Measurements from ENCODE around the gene MINDY1. TPM values are rescaled to one million over a fixed set of nuclear protein-coding genes. Genes with fewer than 3 reads are reported as not detected.

Gene MINDY1
- total RNA-seq, 1 experiment from 2014 or later = 6.8 TPM

DNA sequence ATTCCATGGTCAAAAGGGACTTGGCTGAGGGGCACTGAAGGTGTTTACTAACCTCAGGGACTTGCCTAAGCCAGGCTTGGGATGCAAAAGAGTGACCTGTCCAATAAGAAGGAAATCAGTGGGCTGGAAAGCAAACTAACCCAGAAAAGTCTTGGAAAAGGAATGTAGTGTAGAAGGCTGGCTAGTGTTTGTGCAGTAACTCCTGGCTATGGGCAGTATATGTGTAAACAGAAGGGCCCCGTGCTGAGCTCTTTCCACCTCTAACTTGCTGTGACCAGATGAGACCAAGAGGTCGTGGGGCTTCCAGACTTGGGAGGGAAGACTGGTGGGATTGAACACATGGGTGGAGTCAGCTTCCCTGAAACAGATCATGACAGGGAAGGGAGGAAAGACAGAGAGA lies 4.1 kb downstream of the MINDY1 start:
- H2BK15ac ChIP-seq (ENCODE audit: low read depth, low read length) = no peak overlapping the region
- Mint-ChIP-seq H3K27ac (peak overlapping the region in 2 of 3 experiments; percentile 26 to 42; a peak in 2 of 7 replicates), H3K27me3 (ENCODE audit: low read depth) (no peaks in the 10 kb centered on the region; the same call in 1 of the 2 replicates), H3K4me3 (no peak overlapping the region), H3K4me1 (peaks cover 23 to 29% of the 10 kb centered on the region in 2 experiments), H3K9me3 (no peaks in the 10 kb centered on the region; a peak in 1 of 5 replicates), H3K36me3 (ENCODE audit: insufficient read depth in 1 of 3, low read depth in 3 of 3) (peaks cover 0 to 8% (median 5%) of the 10 kb centered on the region in 3 experiments; a peak in 2 of 7 replicates)
- peaks cover 3% of the 10 kb centered on the region; the same call in 1 of the 2 replicates for H3K4me1 ChIP-seq (ENCODE audit: insufficient read depth, low read length)
- H2BK120ac ChIP-seq (ENCODE audit: low read depth, low read length, poor library complexity, severe bottlenecking) = no peak overlapping the region
- no peak overlapping the region for H2BK12ac ChIP-seq (ENCODE audit: insufficient read length, low read depth, low read length)
- no peak overlapping the region for H3K18ac ChIP-seq (ENCODE audit: insufficient read length, low read depth, low read length)
- DNase-seq = no peak
- no peak overlapping the region for H3K23ac ChIP-seq (ENCODE audit: insufficient read length, low read depth, low read length)
- H2AFZ ChIP-seq (ENCODE audit: low read length) = no peak overlapping the region
- H3K9ac ChIP-seq (ENCODE audit: extremely low read depth, insufficient read length, low read length) = no peak overlapping the region
- no peak overlapping the region for H2BK5ac ChIP-seq (ENCODE audit: insufficient read length, low read length)
- H3K79me1 ChIP-seq (ENCODE audit: insufficient read depth, low read depth, low read length, poor library complexity, severe bottlenecking) = no peaks in the 10 kb centered on the region
- H2BK20ac ChIP-seq (ENCODE audit: low read depth, low read length, poor library complexity, severe bottlenecking) = no peak overlapping the region
- no peak overlapping the region for H4K5ac ChIP-seq (ENCODE audit: insufficient read length, low read depth, low read length)
- H3K27me3 ChIP-seq (ENCODE audit: insufficient read depth, low read length) = no peaks in the 10 kb centered on the region
- no peak overlapping the region for H2AK5ac ChIP-seq (ENCODE audit: insufficient read length, low read length)
- no peak overlapping the region for H4K91ac ChIP-seq (ENCODE audit: insufficient read length, low read depth, low read length)
- peaks cover 4% of the 10 kb centered on the region for H3K23me2 ChIP-seq (ENCODE audit: insufficient read length, low read depth, low read length, poor library complexity, severe bottlenecking)
- H3K4me2 ChIP-seq (ENCODE audit: insufficient read depth, insufficient read length, low read length) = no peak overlapping the region
- H3K14ac ChIP-seq (ENCODE audit: insufficient read depth, low read length) = no peak overlapping the region
- no peak overlapping the region for H3K4ac ChIP-seq (ENCODE audit: low read depth, low read length)
- no peak overlapping the region for H3K56ac ChIP-seq (ENCODE audit: insufficient read length, low read depth, low read length)
- no peak overlapping the region for H3T11ph ChIP-seq (ENCODE audit: low read length)
- H3K9me3 ChIP-seq (ENCODE audit: control insufficient read depth, low read depth, low read length) = no peaks in the 10 kb centered on the region
- no peak overlapping the region for H3K27ac ChIP-seq (ENCODE audit: insufficient read length, low read depth, low read length)
- no peak overlapping the region for H4K8ac ChIP-seq (replicated peaks; ENCODE audit: insufficient read length, low read depth, low read length)
- H3K79me2 ChIP-seq (ENCODE audit: insufficient read depth, low read length) = no peaks in the 10 kb centered on the region
- TF ChIP-seq, protein P1, sequence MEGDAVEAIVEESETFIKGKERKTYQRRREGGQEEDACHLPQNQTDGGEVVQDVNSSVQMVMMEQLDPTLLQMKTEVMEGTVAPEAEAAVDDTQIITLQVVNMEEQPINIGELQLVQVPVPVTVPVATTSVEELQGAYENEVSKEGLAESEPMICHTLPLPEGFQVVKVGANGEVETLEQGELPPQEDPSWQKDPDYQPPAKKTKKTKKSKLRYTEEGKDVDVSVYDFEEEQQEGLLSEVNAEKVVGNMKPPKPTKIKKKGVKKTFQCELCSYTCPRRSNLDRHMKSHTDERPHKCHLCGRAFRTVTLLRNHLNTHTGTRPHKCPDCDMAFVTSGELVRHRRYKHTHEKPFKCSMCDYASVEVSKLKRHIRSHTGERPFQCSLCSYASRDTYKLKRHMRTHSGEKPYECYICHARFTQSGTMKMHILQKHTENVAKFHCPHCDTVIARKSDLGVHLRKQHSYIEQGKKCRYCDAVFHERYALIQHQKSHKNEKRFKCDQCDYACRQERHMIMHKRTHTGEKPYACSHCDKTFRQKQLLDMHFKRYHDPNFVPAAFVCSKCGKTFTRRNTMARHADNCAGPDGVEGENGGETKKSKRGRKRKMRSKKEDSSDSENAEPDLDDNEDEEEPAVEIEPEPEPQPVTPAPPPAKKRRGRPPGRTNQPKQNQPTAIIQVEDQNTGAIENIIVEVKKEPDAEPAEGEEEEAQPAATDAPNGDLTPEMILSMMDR (conservative IDR thresholded peaks at IDR 0.05) = no peak
- H4K20me1 ChIP-seq (ENCODE audit: control insufficient read depth, insufficient read depth, insufficient read length) = no peaks in the 10 kb centered on the region
- WGBS (ENCODE audit: extremely low coverage, insufficient read length, low lambda C conversion rate) = no CpG with 5 or more reads among the region's 2 CpGs
